Large intestine (tissue), 3 donors: ENCODE data around the gene APLN. TPM values are rescaled to one million over a fixed set of nuclear protein-coding genes. Genes with fewer than 3 reads are reported as not detected.

Experiments used
- DNase-seq, 2 donors: peaks; one replicate each; pipeline versions ENCODE4 v3.0.0 to v3.0.0-alpha.2; 2013
- H3K27ac ChIP-seq: one replicate; pipeline ENCODE4 v1.5.1; 2013; ENCODE audit warnings: low read length
- H3K27me3 ChIP-seq: 2 replicates; pipeline ENCODE4 v1.6.1; 2013; ENCODE audit warnings: low read length; ENCODE audit not compliant: control insufficient read depth, insufficient read depth
- H3K36me3 ChIP-seq: 2 replicates; pipeline ENCODE4 v1.6.1; 2013; ENCODE audit warnings: low read length; ENCODE audit not compliant: control insufficient read depth, insufficient read depth
- H3K4me1 ChIP-seq: one replicate; pipeline ENCODE4 v1.6.1; 2013; ENCODE audit warnings: low read length; ENCODE audit not compliant: control insufficient read depth, insufficient read depth
- H3K4me3 ChIP-seq: one replicate; pipeline ENCODE4 v1.5.1; 2013; ENCODE audit warnings: low read length
- H3K9me3 ChIP-seq: one replicate; pipeline ENCODE4 v1.6.1; 2013; ENCODE audit warnings: mild to moderate bottlenecking, low read depth, low read length, moderate library complexity; ENCODE audit not compliant: control insufficient read depth
- WGBS: methylation state at CpG from one replicate; pipeline ENCODE4 v1.1.5; 2013; ENCODE audit warnings: low lambda C conversion rate; ENCODE audit not compliant: insufficient coverage; 5-methylcytosine and 5-hydroxymethylcytosine counted together
- polyA plus RNA-seq: library from polyadenylated mRNA; unstranded; fragments of 120-200 nt; gene quantifications from one replicate; pipeline ENCODE4 v1.2.1, GENCODE V29; 2013

Gene APLN
- polyA plus RNA-seq, 1 donor, result 2.5 TPM

GRCh38 chrX:129600981-129601424, 53.8 kb downstream of the APLN start:
- Histone ChIP-seq H3K36me3 (no peaks in the 10 kb centered on the region), H3K27me3 (no peaks in the 10 kb centered on the region), H3K9me3 (no peaks in the 10 kb centered on the region), H3K4me3 (no peak overlapping the region), H3K27ac (no peak overlapping the region), H3K4me1 (peaks cover 7% of the 10 kb centered on the region)
- DNase-seq, result peak in 1 of 2 donors; percentile 4
- no CpG with 5 or more reads among the region's 11 CpGs for WGBS

GRCh38 chrX:129599996-129600395, 54.8 kb downstream of the APLN start:
- Histone ChIP-seq H3K9me3 (no peaks in the 10 kb centered on the region), H3K4me1 (peaks cover 7% of the 10 kb centered on the region), H3K36me3 (no peaks in the 10 kb centered on the region), H3K4me3 (no peak overlapping the region), H3K27ac (no peak overlapping the region), H3K27me3 (no peaks in the 10 kb centered on the region)
- DNase-seq, result no peak
- no CpG with 5 or more reads among the region's 5 CpGs for WGBS

- Histone ChIP-seq H3K27ac (no peak overlapping the region), H3K9me3 (no peaks in the 10 kb centered on the region), H3K36me3 (no peaks in the 10 kb centered on the region), H3K4me3 (no peak overlapping the region), H3K27me3 (no peaks in the 10 kb centered on the region), H3K4me1 (peaks cover 3% of the 10 kb centered on the region)
- no CpG with 5 or more reads among the region's 5 CpGs for WGBS
- no peak for DNase-seq
Observed at GRCh38 chrX:129599499-129599898, 55.3 kb downstream of the APLN start.

DNA sequence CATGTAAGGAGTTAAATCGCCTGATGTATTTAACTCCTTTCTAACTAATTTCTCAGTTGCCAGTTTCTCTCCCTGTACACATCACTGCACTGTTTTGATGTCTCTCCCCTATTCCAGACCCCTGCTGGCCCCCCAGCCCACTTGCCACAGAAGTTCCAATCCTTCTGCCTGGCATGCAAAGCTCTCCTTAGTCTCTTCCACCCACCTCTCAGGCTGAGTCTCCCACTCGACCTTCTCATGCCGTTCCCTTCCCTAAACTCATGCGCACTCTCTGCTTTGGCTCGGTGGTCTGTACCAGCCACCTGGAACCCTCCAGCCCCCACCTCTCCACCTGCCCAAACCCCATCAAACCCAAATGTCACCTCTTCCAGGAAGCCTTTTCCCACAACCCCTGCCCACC, 56.9 kb downstream of the APLN start:
- no peaks in the 10 kb centered on the region for H3K27me3 ChIP-seq
- H3K4me1 ChIP-seq, result no peaks in the 10 kb centered on the region
- no peaks in the 10 kb centered on the region for H3K9me3 ChIP-seq
- H3K4me3 ChIP-seq, result no peak overlapping the region
- no peak for DNase-seq
- H3K27ac ChIP-seq, result no peak overlapping the region
- no CpG with 5 or more reads among the region's 5 CpGs for WGBS
- no peaks in the 10 kb centered on the region for H3K36me3 ChIP-seq

GRCh38 chrX:129596077-129596476, 58.7 kb downstream of the APLN start:
- WGBS, result no CpG with 5 or more reads among the region's 5 CpGs
- Histone ChIP-seq H3K27me3 (no peaks in the 10 kb centered on the region), H3K36me3 (peaks cover 9% of the 10 kb centered on the region), H3K4me1 (no peaks in the 10 kb centered on the region), H3K4me3 (no peak overlapping the region), H3K27ac (no peak overlapping the region), H3K9me3 (no peaks in the 10 kb centered on the region)
- DNase-seq, result no peak

Other genes with a start within 250 kb of the APLN start
- gene SMARCA1, start 131.5 kb downstream of the APLN start, polyA plus RNA-seq, result 43.9 TPM
- gene OCRL, start 114.7 kb downstream of the APLN start, polyA plus RNA-seq, result 23.6 TPM
- 353 TPM for gene XPNPEP2, start 84.0 kb upstream of the APLN start, polyA plus RNA-seq
- gene SASH3, start 125.0 kb upstream of the APLN start, polyA plus RNA-seq, result 11.4 TPM
- 67.4 TPM for gene ZDHHC9, start 188.9 kb upstream of the APLN start, polyA plus RNA-seq